HG03175 (cell line): ENCODE data around the gene FOXK1.

Experiments
- ATAC-seq: cut with Tn5 transposase; IDR thresholded peaks from one replicate; pipeline ENCODE4 v1.9.1; 2021; ENCODE audit warnings: mild to moderate bottlenecking, moderate library complexity; ENCODE audit not compliant: unreplicated experiment

Gene FOXK1

DNA sequence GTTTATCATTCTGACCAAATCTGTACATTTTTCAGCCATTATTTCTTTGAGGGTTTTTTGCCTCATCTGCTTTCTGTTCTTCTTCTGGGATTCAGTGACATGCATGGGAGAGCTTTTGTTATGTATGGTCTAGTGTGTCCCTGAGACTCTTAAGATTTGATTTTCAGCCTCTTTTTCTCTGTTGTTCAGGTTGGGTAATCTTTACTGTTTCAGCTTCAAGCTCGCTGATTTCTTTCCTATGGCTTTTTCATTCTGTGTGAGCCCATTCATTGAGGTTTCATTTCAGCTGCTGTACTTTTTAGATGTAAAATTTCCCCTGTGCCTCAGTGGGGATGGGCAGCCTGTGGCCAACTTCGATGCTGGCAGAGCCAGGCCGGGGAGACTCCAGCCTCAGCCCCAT is 38.1 kb downstream of the FOXK1 start:
- ATAC-seq: no peak

DNA sequence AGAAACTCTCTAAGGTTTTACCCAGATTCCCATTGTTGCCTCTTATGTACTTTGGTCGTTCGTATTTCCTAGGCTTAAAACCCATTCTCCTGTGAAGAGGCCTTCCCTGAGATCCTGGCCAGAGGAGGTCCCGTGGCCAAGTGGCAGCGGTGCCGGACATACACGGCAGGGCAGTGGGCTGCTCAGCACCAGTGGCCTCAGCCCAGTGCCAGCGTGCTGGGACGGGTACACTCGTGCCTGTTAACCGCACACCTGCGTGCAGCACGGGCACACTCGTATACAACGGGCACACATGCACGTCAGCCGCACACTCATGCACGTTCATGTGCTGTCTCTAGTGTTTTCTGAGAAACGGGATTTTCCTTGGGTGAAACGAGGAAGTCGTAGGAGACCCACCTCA is 40.2 kb downstream of the FOXK1 start:
- ATAC-seq: no peak

DNA sequence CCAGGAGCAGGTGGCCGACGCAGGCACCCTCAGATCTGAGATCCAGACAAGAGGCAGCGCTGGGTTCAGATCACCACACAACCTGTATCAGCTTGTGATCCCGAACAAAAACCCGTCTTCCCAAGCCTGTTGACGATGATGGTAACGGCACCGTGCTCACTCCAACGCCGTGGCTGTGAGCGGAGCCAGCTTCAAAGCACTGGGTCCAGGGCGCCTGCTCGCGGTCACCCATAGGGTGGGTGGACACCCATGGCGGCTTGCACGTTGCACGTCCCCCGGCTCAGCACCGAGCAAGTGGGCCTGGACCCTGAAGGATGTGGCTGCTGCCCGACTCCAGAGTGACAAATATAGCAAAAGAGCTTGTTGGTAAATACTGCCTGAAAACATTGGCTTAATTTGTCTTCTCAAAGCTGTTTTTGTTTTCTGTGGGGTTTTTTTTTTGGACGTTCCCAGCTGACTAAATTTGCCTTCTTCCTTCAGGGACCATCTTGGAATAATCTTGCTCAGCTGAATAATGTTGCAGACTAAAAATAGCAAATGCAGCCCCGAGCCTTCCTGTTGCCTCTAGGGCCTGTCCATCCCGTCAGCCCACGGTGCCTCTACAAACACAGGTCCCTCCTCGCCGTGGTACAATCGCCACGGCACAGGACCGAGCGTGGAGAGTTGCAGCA is 41.0 kb downstream of the FOXK1 start:
- ATAC-seq: no peak

DNA sequence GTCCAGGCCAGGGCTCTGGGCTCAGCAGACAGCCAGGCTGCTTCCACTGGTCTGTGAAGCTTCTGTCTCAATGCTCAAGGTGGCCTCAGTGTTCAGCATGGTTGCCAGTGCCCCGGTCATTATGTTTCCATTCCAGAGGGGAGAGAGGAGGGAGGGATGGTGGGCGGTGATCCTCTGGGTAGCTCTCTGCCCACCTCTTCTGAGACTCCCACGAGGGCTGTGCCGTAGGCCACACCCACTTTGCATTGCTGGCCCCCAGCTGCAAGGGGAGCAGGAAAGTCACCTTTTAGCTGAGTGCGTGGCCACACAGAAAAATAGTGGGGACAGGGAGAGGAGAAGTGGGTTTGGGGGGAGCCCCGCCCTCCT is 42.5 kb downstream of the FOXK1 start:
- ATAC-seq: peak; percentile 14

DNA sequence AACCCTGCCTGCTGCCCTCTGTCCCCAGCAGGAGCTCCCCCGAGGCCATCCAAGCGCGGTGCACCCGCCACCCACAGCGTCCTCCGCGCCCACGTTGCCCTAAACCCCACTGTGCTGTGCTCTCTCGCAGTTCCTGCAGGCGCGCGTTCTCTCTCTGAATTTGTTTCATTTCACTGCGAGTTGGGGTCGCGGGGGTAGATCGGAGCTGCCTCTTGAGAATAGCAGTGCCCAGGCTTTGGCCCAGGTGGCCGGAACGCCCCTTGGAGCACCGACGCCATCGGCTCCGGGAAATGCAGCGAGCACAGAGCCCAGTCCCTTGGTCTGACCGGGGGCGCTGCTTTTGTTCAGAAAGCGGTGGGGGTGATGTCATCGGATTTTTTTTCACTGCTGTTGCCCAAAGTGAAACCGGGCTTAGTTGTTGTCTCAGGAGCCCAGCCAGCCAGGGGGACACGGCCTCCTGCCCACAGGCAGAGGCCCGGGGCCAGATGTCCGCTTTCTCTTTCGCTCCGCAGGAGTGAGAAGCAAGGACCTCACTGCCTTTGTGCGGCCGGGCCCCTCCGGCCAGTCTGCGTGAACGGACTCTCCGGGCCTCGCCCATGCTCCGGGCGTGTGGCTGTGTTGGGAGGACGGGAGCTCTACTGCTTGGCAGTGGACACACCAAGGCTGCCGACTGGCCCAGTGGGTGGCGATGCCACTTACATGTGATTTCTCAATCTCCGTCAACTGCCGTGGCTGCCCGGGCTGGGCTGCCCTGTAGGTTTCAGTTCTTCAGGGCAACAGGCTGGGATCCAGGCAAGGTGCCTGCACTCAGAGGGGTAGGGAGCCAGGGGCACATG is 43.1 kb downstream of the FOXK1 start:
- ATAC-seq: peak; percentile 56

DNA sequence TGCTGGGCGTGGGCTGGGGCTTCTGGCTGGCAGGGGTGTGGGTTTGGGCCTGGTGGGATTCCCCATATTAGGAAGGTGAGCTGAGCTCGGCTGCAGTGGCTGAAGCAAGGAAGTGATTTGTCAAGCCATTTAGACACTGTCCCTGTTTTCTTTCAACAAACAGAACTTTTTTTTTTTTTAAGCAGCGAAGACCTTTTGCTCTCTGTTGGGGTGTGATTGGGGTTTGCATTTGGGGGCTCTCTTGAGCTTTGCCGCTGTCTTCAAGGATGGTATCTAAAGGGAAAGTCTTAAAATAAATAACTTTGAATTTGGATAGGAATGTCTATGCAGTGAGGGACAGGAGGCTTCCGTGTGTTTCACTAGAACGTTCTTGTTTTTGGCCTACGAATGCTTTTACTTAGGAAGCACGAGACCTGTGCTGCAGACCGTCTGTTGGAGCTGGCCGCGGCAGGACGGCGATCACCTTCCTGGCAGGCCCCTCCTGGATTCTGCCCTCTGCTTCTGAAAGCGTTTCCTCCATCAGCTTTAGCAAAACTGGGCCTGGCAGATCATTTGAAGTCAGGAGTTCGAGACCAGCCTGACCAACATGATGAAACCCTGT is 43.9 kb downstream of the FOXK1 start:
- no peak for ATAC-seq

DNA sequence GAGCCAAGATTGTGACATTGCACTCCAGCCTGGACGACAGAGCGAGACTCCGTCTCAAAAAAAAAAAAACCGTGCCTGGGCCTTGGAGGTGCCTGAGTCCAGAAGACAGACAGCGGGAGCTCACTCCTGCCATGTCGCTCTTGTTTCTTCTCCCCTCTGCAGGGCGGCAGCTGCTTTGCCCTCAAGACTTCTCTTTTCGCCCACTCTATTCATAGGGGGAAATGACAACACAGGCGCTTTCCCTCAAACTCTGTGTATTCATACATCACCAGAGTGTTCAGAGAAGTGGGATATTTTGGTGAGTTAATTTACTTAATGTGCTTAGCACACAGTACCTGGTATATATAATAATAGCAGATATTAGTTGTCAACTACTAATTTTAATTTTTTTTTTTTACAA is 44.5 kb downstream of the FOXK1 start:
- ATAC-seq: no peak

DNA sequence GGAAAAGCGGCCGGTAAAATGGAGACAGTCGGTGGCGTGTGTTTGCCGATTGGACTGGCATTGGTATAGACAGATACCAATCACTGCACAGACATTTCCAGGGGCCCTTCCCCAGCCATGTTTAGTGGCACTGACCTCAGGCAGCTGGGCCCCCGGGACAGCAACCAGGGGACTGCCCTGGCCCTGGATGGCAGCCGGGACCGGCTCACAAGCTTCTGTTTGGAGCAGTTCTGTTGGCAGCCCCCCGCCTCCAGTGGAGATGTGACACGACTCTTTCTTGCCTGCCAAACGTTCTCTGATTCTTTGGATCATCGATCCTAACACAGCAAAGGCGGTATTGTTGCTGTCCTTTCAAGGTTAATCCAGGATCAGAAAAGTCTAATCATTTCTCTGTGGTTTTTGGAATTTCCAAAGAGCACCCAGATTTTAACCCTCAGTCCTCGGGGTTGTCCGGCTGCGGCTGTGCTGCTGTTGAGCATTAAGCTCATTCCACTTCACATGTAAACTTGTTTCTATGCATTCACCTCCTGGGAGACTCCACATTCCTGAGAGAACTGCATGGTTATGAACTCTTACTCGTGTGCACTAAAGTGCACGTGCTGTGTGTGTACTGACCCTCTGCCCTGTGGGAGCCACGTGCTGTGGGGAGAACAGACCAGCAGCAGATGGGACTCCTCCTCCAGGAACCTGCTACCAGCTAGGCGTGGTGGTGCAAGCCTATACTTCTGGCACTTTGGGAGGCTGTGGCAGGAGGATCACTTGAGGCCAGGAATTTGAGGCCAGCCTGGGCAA is 46.0 kb downstream of the FOXK1 start:
- no peak for ATAC-seq

DNA sequence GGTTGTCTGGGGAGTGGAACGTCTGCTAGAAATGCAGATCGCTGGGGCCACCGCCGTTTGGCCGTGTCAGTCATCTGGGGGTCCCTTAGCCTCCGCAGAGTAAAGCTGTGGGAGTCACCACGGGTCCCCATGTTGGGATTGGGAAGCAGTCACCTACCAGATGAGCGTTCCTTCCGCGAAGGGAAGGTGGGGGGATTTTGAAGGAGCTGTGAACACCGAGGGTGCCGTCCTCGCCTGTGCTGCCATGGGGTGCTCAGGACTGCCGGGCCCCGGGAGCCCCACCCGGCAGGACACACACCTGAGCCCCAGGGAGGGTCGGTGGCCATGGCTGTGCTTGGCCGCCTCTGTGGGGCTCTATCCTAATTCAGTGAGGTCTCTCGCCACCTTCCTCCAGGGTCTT is 47.2 kb downstream of the FOXK1 start:
- no peak for ATAC-seq

DNA sequence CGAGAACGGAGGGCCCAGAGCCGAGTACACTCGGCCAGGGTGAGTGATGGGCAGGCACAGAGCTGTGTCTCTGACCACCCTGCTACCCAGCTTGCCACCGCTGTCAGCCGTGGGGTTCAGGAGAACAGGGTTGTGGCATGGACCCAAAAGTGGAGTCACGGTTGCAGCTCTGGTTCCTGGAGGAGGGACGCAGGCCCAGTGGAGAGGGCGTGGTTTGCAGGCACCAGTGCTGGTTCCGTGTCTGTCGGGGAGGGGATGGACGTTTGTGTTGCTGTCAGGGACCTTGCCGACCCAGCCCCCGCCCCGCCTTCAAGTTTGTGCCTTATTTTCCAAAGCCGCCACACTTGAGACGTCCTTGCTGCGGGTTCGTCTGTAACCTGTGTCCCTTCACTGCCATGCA is 48.2 kb downstream of the FOXK1 start:
- ATAC-seq: no peak

DNA sequence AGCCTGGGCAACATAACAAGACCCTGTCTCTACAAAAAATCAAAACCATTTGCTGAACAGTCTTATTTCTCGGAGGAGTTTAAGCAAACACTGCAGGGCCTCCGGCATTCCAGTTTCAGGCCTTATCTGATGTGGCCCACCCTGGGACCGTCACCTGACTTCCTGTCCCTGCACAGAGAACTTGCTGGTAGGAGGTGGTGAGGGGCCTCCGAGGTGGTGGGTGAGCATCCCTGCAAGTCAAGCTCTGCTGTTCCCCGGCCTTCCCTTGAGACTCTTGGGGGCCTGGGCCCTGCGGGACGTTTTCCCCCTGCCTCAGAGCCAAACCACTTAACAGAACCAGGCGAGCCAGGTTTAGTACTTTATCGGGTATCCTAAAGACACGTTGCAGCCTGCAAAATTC is 48.9 kb downstream of the FOXK1 start:
- ATAC-seq: no peak

DNA sequence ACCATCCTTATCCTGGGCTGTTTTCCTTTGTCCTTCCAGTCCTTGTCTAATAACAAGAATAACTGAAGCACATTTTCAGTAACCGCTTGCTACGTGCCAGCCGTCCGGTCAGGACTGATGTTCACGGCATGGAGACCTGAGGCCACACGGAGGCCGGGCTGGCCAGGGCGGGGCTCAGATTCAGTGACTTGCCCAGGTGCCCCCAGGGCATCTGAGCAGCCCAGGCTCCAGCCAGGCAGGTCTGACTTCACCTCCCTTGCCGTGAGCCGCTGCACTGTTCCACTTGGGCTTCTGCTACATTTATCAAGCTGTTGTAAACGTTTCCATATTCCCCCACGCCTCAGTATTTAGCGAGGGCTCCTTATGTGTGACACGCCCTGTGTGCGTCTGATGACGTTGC is 49.7 kb downstream of the FOXK1 start:
- ATAC-seq: no peak

DNA sequence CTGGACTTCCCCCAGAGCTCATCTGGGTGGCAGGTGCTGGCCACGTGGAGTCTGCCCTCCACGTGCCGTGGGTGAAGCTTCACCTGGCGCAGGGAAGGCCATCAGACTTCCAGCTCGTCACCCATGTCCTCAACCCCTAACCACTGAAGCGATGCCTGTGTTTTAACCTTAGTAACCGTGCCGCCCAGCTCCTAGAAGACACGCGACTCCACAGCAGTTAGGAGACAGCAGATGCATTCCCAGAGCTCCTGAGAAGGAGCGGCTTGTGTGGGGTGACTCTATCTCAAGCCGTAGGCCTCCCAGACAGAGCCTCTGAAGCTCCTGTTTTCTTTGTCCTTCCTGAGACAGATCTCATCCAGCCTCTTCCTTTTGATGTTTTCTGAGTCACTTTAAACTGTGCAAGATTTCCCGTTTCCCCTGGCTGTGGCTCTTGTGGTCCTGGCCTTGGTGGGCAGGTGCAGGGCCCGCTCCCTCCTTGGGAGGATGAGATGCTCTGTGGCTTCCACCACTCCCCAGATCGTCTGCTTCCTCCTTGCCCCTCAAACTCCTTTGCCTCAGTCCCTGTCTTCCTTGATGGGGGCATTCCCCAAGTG is 51.9 kb downstream of the FOXK1 start:
- ATAC-seq: no peak

DNA sequence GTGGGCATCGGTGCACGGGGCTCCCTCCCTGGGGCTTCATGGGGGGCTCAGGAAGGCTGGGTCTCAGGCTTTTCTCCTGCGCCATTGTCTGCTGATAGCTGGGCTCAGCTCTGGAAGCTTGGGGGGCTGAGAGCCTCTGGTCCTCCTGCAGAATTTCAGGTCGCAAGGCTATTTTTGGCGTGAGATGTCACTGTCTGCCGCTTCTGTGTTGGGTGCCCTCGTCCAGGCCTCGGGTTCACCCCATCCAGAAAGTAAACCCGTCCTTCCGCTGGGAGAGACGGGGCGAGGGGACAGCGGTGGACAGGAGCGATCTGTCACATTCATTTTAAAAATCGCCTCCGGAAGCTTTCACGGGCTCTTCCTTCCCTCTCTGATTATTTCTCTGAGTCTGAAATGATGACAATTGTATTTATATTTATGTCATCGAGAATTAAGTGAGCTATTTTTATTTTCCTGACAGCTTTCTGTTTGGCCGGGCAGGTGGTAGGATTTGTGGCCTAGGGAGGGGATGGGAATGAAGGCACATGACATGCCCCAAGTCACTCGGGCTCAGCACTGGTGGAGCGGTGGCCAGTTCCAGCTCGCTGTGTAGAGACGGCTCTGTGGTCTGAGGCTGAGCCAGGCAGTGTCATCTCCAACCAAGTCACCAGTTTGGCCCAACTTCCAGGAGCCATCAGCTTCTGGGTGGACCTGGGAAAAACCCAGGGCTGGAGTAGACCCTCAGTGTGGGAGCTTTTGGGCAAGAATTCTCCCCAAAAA is 52.7 kb downstream of the FOXK1 start:
- ATAC-seq: no peak

DNA sequence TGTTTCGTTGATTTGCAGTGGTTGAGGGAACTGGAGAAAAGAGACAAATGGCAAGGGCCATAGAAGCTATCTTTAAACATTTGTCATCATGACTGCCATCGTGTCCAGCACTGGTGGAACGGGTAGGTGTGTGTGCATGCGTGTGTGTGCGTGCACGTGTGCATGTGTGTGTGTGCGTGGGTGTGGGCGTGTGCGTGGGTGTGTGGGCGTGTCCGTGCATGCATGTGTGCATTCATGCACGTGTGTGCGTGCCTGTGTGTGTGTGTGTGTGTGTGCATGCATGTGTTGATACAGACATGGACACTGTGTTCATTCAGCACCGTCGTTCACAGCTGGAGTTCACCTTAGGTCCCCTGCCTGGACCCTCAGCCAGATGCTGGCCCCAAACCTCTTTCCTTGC is 55.2 kb downstream of the FOXK1 start:
- ATAC-seq: no peak

DNA sequence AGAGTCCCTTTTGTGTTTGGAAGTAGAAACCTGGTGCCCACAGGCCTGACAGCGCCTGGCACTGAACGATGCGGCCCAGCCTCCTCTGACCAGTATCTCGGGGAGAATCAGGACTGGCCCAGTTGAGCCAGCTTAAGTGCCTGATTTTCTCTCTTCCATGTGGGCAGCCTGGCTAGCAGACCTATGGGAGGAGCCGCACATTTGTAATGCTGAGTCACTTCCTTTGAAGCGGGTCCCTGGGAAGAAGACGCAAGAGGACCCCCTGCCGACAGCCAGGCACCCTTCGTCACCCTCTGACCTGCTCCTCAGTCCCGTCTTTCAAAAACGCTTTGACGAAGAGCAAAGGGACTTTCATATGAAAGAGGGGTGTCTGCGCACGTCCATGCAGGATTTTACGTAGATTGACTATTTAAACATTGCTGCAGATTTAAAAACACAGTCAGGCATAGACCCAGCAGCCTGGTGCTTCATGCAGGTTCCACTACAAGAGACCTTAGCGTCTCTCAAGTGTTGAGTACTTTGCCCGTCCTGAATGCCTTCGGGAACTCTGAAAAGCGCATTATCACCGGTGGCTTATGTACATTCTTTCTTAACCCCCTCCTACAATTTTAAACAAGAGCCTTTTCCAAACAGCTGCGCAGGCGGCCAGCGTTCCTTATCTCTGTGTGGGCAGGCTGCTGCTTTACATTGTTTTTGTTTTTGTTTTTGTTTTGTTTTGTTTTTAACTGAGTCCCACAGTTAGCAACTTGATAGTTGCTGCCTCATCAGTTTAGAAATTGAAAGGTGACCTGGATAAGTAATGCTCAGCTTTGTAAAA is 56.8 kb downstream of the FOXK1 start:
- no peak for ATAC-seq

DNA sequence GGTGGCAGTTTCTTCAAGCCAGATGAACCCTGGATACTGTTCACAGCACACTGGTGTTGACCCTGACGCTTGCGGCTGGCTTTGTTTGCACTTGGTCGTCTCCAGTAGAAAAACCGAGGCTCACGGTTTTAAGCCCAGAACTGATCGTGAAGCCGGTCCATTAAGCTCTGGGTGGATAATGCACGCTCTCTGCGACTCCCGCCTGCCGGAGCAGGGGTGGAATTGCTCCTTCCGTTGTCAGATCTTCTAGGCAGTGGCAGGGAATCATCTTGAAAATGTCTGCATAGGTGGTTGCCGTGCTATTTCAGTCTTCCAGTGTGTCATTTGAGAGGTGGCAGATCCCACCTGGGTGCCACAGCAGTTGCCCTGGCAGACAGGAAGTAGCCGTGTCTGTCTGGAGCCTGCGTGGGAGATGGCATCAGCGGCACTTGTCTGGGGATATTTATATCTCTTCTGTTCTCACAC is 57.5 kb downstream of the FOXK1 start:
- ATAC-seq: no peak

DNA sequence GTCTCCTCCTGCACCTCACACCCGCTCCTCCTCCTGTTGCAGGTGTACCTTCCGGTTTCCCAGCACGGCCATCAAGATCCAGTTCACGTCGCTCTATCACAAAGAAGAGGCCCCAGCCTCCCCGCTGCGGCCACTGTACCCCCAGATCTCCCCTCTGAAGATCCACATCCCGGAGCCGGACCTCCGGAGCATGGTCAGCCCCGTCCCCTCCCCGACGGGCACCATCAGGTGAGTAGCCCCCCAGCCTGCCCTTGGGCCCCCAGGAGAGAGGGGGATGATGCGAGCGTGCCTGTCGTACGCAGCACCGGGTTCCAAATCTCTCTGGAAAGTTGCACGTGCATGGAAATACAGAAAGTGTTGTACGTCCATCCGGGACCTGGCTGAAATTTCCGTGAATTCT is 58.7 kb downstream of the FOXK1 start:
- ATAC-seq: no peak

DNA sequence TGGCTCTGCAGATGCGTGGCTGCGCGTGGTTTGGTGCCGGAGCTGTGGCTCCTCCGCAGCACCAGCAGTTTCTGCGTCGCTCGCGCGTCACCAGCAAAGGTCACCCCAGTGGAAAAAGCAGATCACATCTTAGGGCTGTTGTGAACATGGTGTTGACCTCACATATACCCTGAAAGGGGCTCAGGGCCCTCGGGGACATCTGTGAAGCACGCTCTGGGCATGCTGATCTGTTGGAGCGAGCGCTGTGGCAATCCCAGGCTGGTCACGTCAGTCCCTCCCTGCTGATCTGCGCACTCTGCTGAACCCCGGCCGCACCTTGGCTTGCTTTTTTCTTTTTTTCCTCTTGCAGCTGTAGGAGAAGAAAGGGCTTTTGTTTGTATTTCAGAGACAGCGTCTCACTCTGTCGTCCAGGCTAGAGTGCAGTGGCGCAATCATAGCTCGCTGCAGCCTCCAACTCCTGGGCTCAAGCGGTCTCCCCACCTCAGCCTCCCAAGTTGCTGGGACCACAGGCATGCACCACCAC is 60.0 kb downstream of the FOXK1 start:
- no peak for ATAC-seq
